ENCODE data around the gene CATSPER3.

The CATSPER3 gene

DNA sequence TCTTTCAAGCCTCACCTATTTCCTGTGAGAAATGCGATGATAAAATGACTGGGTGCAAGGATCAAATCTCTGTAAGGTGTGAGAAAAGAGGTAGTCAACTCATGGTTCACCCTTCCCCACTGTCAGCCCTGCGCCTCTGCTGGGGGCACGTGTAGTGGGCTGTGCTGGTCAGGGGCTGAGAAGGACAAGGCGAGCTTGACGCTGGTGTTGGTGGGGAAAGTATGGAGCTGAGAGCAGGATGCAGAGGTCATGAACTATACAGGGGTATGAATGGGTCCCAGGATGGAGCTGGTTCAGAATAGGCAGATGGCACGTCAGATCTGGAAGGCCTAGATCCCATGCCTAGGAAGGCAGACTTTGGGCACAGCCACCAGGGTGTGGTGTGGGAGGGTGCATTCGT lies 45.7 kb downstream of the CATSPER3 start:
- no peak for TF ChIP-seq CTCF (IDR thresholded peaks at IDR 0.05; ENCODE audit: unreplicated experiment in 3 of 3)

GRCh38 chr5:135013947-135014570 lies 46.4 kb downstream of the CATSPER3 start:
- no peak overlapping the region for H3K4me3 Mint-ChIP-seq
- H3K27ac Mint-ChIP-seq, result no peak overlapping the region
- H3K36me3 Mint-ChIP-seq (ENCODE audit: low read depth), result no peaks in the 10 kb centered on the region
- no peaks in the 10 kb centered on the region for H3K9me3 Mint-ChIP-seq
- TF ChIP-seq CTCF (IDR thresholded peaks at IDR 0.05; ENCODE audit: unreplicated experiment in 3 of 3), result no peak
- H3K27me3 Mint-ChIP-seq (ENCODE audit: low read depth), result peaks cover 20% of the 10 kb centered on the region
- no peaks in the 10 kb centered on the region for H3K4me1 Mint-ChIP-seq

More for the DNA sequence above, 45.7 kb downstream of the CATSPER3 start:
- no peaks in the 10 kb centered on the region for H3K36me3 Mint-ChIP-seq (ENCODE audit: low read depth)
- H3K27me3 Mint-ChIP-seq (ENCODE audit: low read depth), result peaks cover 18% of the 10 kb centered on the region
- no peak overlapping the region for H3K27ac Mint-ChIP-seq
- H3K9me3 Mint-ChIP-seq, result no peaks in the 10 kb centered on the region
- no peaks in the 10 kb centered on the region for H3K4me1 Mint-ChIP-seq
- no peak overlapping the region for H3K4me3 Mint-ChIP-seq

DNA sequence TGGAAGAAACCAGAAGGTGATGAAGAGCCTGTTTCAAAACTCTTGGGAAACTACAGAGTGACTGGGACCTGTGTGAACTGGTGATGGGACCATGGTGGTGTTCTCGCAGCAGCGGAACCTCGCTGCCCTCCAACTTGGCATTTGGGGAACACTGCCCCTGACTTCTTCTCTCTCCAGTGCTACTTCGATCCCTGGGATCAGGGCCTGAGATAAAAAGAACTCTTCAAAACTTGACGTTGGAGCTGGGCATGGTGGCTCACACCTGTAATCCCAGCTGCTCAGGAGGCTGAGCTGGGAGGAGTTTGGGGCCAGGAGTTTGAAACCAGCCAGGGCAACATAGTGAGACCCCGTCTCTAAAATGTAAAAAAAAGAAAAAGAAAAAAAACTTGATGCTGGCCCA lies 48.2 kb downstream of the CATSPER3 start:
- H3K4me1 Mint-ChIP-seq, result no peaks in the 10 kb centered on the region
- no peak for TF ChIP-seq CTCF (IDR thresholded peaks at IDR 0.05; ENCODE audit: unreplicated experiment in 3 of 3)
- H3K27ac Mint-ChIP-seq, result no peak overlapping the region
- no peaks in the 10 kb centered on the region for H3K36me3 Mint-ChIP-seq (ENCODE audit: low read depth)
- peaks cover 27% of the 10 kb centered on the region for H3K27me3 Mint-ChIP-seq (ENCODE audit: low read depth)
- no peak overlapping the region for H3K4me3 Mint-ChIP-seq
- H3K9me3 Mint-ChIP-seq, result no peaks in the 10 kb centered on the region

DNA sequence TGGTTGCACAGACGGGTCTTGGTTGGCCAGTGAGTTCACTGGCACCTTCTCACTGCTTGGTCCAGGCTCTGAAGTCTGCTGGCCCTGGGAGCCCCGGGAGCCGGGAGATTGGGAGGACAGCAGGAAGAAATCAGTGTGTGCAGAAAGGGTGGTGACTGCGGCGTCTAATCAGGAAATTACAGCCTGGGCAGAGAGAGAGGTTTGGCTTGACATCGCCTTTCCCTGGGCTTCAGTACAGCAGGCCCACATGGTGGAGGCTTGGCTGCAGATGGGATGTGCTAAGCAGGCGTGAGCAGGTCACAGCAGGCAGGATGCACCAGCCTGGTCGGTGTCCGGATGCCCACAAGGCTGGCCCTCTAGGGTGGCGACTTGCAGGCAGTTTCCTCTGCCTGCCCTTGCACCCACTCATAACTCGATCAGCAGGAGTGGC lies 49.2 kb downstream of the CATSPER3 start:
- no peak overlapping the region for H3K27ac Mint-ChIP-seq
- H3K4me3 Mint-ChIP-seq, result no peak overlapping the region
- H3K4me1 Mint-ChIP-seq, result no peaks in the 10 kb centered on the region
- H3K36me3 Mint-ChIP-seq (ENCODE audit: low read depth), result no peaks in the 10 kb centered on the region
- H3K9me3 Mint-ChIP-seq, result no peaks in the 10 kb centered on the region
- H3K27me3 Mint-ChIP-seq (ENCODE audit: low read depth), result peaks cover 35% of the 10 kb centered on the region
- no peak for TF ChIP-seq CTCF (IDR thresholded peaks at IDR 0.05; ENCODE audit: unreplicated experiment in 3 of 3)

DNA sequence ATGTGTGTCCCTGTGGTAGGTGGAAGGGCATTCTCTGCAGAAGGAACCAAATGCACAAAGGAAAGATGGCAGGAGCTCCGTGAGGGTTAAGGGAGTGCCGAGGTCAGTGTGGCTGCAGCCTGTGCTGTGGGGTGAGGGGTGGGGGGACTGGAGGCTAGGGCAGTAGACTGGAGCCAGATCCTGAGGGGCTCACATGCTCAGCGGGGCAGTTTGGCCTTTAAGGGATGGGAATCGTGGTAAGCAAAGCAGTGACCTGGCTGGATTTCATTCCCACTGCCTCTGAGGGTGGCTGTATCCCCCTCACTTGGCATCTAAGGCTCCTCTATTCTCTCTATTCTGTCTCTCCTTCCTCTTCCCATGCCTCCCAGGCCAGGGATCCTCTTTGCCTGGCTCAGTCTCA lies 50.8 kb downstream of the CATSPER3 start:
- H3K4me1 Mint-ChIP-seq, result no peaks in the 10 kb centered on the region
- no peak for TF ChIP-seq CTCF (IDR thresholded peaks at IDR 0.05; ENCODE audit: unreplicated experiment in 3 of 3)
- H3K27ac Mint-ChIP-seq, result no peak overlapping the region
- H3K9me3 Mint-ChIP-seq, result no peaks in the 10 kb centered on the region
- peaks cover 45% of the 10 kb centered on the region for H3K27me3 Mint-ChIP-seq (ENCODE audit: low read depth)
- no peaks in the 10 kb centered on the region for H3K36me3 Mint-ChIP-seq (ENCODE audit: low read depth)
- no peak overlapping the region for H3K4me3 Mint-ChIP-seq

DNA sequence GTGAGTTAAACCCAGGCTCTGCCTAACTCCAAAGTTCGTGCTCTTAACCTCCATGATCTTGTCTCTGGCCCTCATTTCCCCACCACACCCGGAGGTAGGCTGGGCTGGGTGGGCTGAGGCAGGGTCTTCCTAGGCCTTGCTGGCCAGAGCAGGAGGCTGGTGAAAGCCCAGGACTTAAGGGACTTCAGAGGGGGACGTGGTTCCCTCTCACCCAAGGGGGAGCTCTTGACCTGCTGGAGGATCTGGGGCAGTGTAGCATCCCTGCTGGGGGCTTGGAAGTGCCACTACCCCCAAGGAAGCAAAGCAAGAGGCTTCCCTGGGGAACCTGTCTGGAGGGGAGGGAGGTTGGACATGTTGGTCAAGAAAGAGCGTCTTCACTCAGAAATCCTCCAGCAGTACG lies 51.6 kb downstream of the CATSPER3 start:
- no peaks in the 10 kb centered on the region for H3K9me3 Mint-ChIP-seq

More for the DNA sequence above, 51.6 kb downstream of the CATSPER3 start:
- H3K4me1 Mint-ChIP-seq, result no peaks in the 10 kb centered on the region
- peaks cover 46% of the 10 kb centered on the region for H3K27me3 Mint-ChIP-seq (ENCODE audit: low read depth)
- no peaks in the 10 kb centered on the region for H3K36me3 Mint-ChIP-seq (ENCODE audit: low read depth)
- no peak overlapping the region for H3K4me3 Mint-ChIP-seq
- no peak overlapping the region for H3K27ac Mint-ChIP-seq
- TF ChIP-seq CTCF (IDR thresholded peaks at IDR 0.05; ENCODE audit: unreplicated experiment in 3 of 3), result no peak
